Naive thymus-derived CD4-positive, alpha-beta T cell (primary cell): ENCODE results near the gene MUC12. TPM values are rescaled to one million over a fixed set of nuclear protein-coding genes. Genes with fewer than 3 reads are reported as not detected.
"Not testable (repeated sequence)": the region's sequence is repeated elsewhere in the genome, so short reads cannot be mapped to it uniquely, and the experiment has no call there.

Experiments used
- ATAC-seq: fragments of 150-1000 bp; cut with Tn5 transposase; 2 replicates; pipeline ENCODE4 v1.10.0; 2021; ENCODE audit warnings: mild to moderate bottlenecking, moderate library complexity
- CTCF ChIA-PET: fragments of 350-600 bp; sonication (Branson Sonifier 250); formaldehyde crosslinking; loops from one replicate; lab custom pipeline; 2021; ENCODE audit warnings: antibody characterized with exemption; lab: Charles Lee
- POLR2A ChIA-PET: fragments of 350-600 bp; sonication (Branson Sonifier 250); formaldehyde crosslinking; loops from one replicate; lab custom pipeline; 2021; ENCODE audit warnings: antibody characterized with exemption, inconsistent platforms; lab: Charles Lee
- DNase-seq, 9 donors: peaks; one replicate each; pipeline versions ENCODE4 v3.0.0 to v3.0.0-alpha.2; 2020 to 2022; ENCODE audit warnings: mixed read lengths in 1 of 9
- H3K27ac ChIP-seq: one replicate; pipeline ENCODE4 v1.7.0; 2013; ENCODE audit warnings: mild to moderate bottlenecking, low read depth, low read length, moderate library complexity
- H3K27me3 ChIP-seq, 2 donors: one replicate each; pipeline ENCODE4 v1.7.0; 2013; ENCODE audit warnings: low read length in 2 of 2, mild to moderate bottlenecking in 2 of 2, moderate library complexity in 2 of 2; ENCODE audit not compliant: control insufficient read depth in 2 of 2, insufficient read depth in 2 of 2
- H3K36me3 ChIP-seq, 3 experiments: 1 replicate in 2 of 3; 2 replicates in 1 of 3; pipeline ENCODE4 v1.7.0; 2013; ENCODE audit warnings: low read length in 3 of 3, mild to moderate bottlenecking in 3 of 3, moderate library complexity in 1 of 3; ENCODE audit not compliant: insufficient read depth in 3 of 3, control insufficient read depth in 2 of 3
- H3K4me1 ChIP-seq, 2 donors: one replicate each; pipeline ENCODE4 v1.7.0; 2013; ENCODE audit warnings: low read length in 2 of 2, mild to moderate bottlenecking in 2 of 2, moderate library complexity in 1 of 2; ENCODE audit not compliant: control insufficient read depth in 2 of 2, insufficient read depth in 2 of 2
- H3K4me3 ChIP-seq: 2 replicates; pipeline ENCODE4 v1.7.0; 2013; ENCODE audit warnings: mild to moderate bottlenecking, low read length
- H3K9me3 ChIP-seq, 3 experiments: 1 replicate in 2 of 3; 2 replicates in 1 of 3; pipeline ENCODE4 v1.7.0; 2013; ENCODE audit warnings: low read length in 3 of 3; ENCODE audit not compliant: control insufficient read depth in 2 of 3
- H3K27ac Mint-ChIP-seq, 9 donors: one replicate each; pipeline ENCODE4 v1.8.0; 2020 to 2022; ENCODE audit warnings: mixed read lengths in 9 of 9, mild to moderate bottlenecking in 8 of 9, moderate library complexity in 5 of 9, inconsistent platforms in 2 of 9
- H3K27me3 Mint-ChIP-seq, 5 donors: one replicate each; pipeline ENCODE4 v1.8.0; 2021 to 2022; ENCODE audit warnings: mixed read lengths in 5 of 5, mild to moderate bottlenecking in 1 of 5
- H3K36me3 Mint-ChIP-seq, 5 donors: one replicate each; pipeline ENCODE4 v1.8.0; 2020 to 2022; ENCODE audit warnings: mixed read lengths in 5 of 5, mild to moderate bottlenecking in 3 of 5, inconsistent platforms in 1 of 5
- H3K4me1 Mint-ChIP-seq, 7 donors: one replicate each; pipeline ENCODE4 v1.8.0; 2020 to 2022; ENCODE audit warnings: mixed read lengths in 7 of 7, mild to moderate bottlenecking in 3 of 7, inconsistent platforms in 1 of 7
- H3K4me3 Mint-ChIP-seq, 10 donors: one replicate each; pipeline ENCODE4 v1.8.0; 2020 to 2022; ENCODE audit warnings: mild to moderate bottlenecking in 10 of 10, mixed read lengths in 10 of 10, moderate library complexity in 6 of 10, inconsistent platforms in 2 of 10
- H3K9me3 Mint-ChIP-seq, 11 donors: one replicate each; pipeline ENCODE4 v1.8.0; 2020 to 2022; ENCODE audit warnings: mixed read lengths in 11 of 11, mild to moderate bottlenecking in 4 of 11, inconsistent platforms in 1 of 11, moderate library complexity in 1 of 11
- intact Hi-C, 2 donors: fragments of 100-400 bp; cut with micrococcal nuclease; formaldehyde crosslinking; loops; one replicate each; pipeline ENCODE4 v1.15.1; 2023
- polyA plus RNA-seq, 2 donors: library from polyadenylated mRNA; unstranded; fragments of 300-500 nt; fragmentation: Illumina TruSeq; gene quantifications; one replicate each; pipeline ENCODE4 v1.2.3, GENCODE V29; 2021
- total RNA-seq, 6 experiments: library from RNA in 5 of 6; stranded (reverse) in 5 of 6; gene quantifications; 1 replicate in 5 of 6; 2 replicates in 1 of 6; pipeline ENCODE4 v1.2.3 and lab custom pipeline; 2021 to 2026

The MUC12 gene
- total and polyA plus RNA-seq, 7 experiments from 2014 or later: not detected

DNA sequence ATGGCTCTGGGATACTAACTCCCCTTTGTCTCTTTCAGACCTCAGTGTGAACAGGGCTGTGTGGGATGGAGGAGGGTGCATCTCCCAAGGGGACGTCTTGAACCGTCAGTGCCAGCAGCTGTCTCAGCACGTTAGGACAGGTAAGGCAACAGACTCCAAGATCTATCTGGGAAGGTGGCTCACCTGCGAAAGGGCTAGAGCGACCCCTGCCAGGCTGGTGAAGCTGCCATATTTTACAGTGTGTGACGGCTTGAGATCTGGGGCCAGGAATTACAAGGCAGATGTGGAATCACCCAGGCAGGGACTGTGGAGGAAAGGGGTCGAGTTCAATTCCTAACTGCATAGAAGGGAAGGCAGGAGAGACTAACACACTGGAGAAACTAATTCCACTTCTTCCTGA lies 61.7 kb downstream of the MUC12 start:
- no peaks in the 10 kb centered on the region for H3K9me3 Mint-ChIP-seq
- H3K4me3 ChIP-seq: no peak overlapping the region
- DNase-seq (no peak), ATAC-seq (no peak)
- ChIA-PET POLR2A (no interaction called here), CTCF (no interaction called here)
- H3K4me1 ChIP-seq: no peaks in the 10 kb centered on the region
- H3K27ac ChIP-seq: no peak overlapping the region
- intact Hi-C loops: no loop called here
- no peaks in the 10 kb centered on the region for H3K27me3 ChIP-seq
- no peak overlapping the region for H3K4me3 Mint-ChIP-seq
- H3K27me3 Mint-ChIP-seq: peaks cover 0 to 13% (median 6%) of the 10 kb centered on the region in 5 donors
- no peaks in the 10 kb centered on the region for H3K36me3 Mint-ChIP-seq
- no peaks in the 10 kb centered on the region for H3K4me1 Mint-ChIP-seq
- H3K27ac Mint-ChIP-seq: no peak overlapping the region
- no peaks in the 10 kb centered on the region for H3K36me3 ChIP-seq
- H3K9me3 ChIP-seq: no peaks in the 10 kb centered on the region

DNA sequence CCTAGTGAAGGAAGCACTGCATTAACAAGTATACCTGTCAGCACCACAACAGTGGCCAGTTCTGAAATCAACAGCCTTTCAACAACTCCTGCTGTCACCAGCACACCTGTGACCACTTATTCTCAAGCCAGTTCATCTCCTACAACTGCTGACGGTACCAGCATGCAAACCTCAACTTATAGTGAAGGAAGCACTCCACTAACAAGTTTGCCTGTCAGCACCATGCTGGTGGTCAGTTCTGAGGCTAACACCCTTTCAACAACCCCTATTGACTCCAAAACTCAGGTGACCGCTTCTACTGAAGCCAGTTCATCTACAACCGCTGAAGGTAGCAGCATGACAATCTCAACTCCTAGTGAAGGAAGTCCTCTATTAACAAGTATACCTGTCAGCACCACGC lies 66.6 kb downstream of the MUC12 start:
- Mint-ChIP-seq H3K4me3 (no peak overlapping the region), H3K36me3 (no peaks in the 10 kb centered on the region), H3K9me3 (peaks cover 0 to 2% (median 0%) of the 10 kb centered on the region in 11 donors), H3K4me1 (no peaks in the 10 kb centered on the region), H3K27me3 (peaks cover 0 to 7% (median 3%) of the 10 kb centered on the region in 5 donors), H3K27ac (no peak overlapping the region)
- intact Hi-C loops: no loop called here
- H3K4me3 ChIP-seq: no peak overlapping the region
- no peaks in the 10 kb centered on the region for H3K9me3 ChIP-seq
- ATAC-seq (no peak), DNase-seq (no peak)
- H3K27ac ChIP-seq: no peak overlapping the region
- POLR2A ChIA-PET: no interaction called here
- no peaks in the 10 kb centered on the region for H3K4me1 ChIP-seq
- H3K27me3 ChIP-seq: no peaks in the 10 kb centered on the region
- CTCF ChIA-PET: no interaction called here
- no peaks in the 10 kb centered on the region for H3K36me3 ChIP-seq

DNA sequence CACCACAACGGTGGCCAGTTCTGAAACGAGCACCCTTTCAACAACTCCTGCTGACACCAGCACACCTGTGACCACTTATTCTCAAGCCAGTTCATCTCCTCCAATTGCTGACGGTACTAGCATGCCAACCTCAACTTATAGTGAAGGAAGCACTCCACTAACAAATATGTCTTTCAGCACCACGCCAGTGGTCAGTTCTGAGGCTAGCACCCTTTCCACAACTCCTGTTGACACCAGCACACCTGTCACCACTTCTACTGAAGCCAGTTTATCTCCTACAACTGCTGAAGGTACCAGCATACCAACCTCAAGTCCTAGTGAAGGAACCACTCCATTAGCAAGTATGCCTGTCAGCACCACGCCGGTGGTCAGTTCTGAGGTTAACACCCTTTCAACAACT lies 71.9 kb downstream of the MUC12 start:
- H3K36me3 ChIP-seq, POLR2A ChIA-PET, H3K27ac Mint-ChIP-seq, H3K9me3 ChIP-seq, H3K36me3 Mint-ChIP-seq, DNase-seq, H3K4me3 ChIP-seq, CTCF ChIA-PET, H3K4me1 ChIP-seq, ATAC-seq, H3K4me3 Mint-ChIP-seq, intact Hi-C loops, H3K4me1 Mint-ChIP-seq, H3K27me3 ChIP-seq, H3K27ac ChIP-seq: not testable (repeated sequence)
- peaks cover under 1 to 11% (median 8%) of the 10 kb centered on the region in 5 donors for H3K27me3 Mint-ChIP-seq
- peaks cover 0 to 11% (median 3%) of the 10 kb centered on the region in 11 donors for H3K9me3 Mint-ChIP-seq

DNA sequence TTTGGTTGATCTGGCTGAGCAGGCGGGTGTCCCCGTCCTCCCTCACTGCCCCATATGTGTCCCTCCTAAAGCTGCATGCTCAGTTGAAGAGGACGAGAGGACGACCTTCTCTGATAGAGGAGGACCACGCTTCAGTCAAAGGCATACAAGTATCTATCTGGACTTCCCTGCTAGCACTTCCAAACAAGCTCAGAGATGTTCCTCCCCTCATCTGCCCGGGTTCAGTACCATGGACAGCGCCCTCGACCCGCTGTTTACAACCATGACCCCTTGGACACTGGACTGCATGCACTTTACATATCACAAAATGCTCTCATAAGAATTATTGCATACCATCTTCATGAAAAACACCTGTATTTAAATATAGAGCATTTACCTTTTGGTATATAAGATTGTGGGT lies 89.0 kb downstream of the MUC12 start:
- intact Hi-C loops: no loop called here
- Histone ChIP-seq H3K36me3 (no peaks in the 10 kb centered on the region), H3K27ac (no peak overlapping the region), H3K4me3 (no peak overlapping the region), H3K27me3 (no peaks in the 10 kb centered on the region), H3K4me1 (no peaks in the 10 kb centered on the region), H3K9me3 (no peaks in the 10 kb centered on the region)
- no peaks in the 10 kb centered on the region for H3K36me3 Mint-ChIP-seq
- H3K9me3 Mint-ChIP-seq: peaks cover 0 to 2% (median 0%) of the 10 kb centered on the region in 11 donors
- no peak overlapping the region for H3K27ac Mint-ChIP-seq
- peaks cover 34 to 65% (median 57%) of the 10 kb centered on the region in 5 donors for H3K27me3 Mint-ChIP-seq
- no peak overlapping the region for H3K4me3 Mint-ChIP-seq
- ATAC-seq (no peak), DNase-seq (peak in 8 of 9 donors; percentile 13 to 71 (median 28))
- ChIA-PET CTCF (interaction anchor here (0.6 to 1.4 kb wide), 9 partner anchors 13 to 353 kb away, joined by 3 to 7 read pairs (median 4); no protein-coding TSS in a partner anchor), POLR2A (no interaction called here)
- H3K4me1 Mint-ChIP-seq: peaks cover 0 to 5% (median 0%) of the 10 kb centered on the region in 7 donors

DNA sequence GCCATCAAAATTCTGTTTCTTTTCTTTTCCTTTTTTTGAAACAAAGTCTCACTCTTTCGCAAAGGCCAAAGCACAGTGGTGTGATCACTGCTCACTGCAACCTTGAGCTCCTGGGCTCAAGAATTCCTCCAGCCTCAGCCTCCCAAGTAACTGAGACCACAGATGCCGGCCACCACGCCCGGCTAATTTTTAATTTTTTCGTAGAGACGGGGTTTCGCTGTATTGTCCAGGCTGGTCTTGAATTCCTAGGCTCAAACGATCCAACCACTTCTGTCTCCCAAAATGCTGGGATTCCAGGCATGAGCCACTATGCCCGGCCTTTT lies 90.2 kb downstream of the MUC12 start:
- intact Hi-C loops: loop anchor here (1.0 kb wide), 6 partner anchors 18 to 354 kb away; partner anchors contain the start of gene SLC12A9 (in 1 of the 2)
- H3K4me1 ChIP-seq: no peaks in the 10 kb centered on the region
- peaks cover 0 to 4% (median 0%) of the 10 kb centered on the region in 11 donors for H3K9me3 Mint-ChIP-seq
- no peak for ATAC-seq
- peaks cover 0 to 5% (median 0%) of the 10 kb centered on the region in 7 donors for H3K4me1 Mint-ChIP-seq
- no peak for DNase-seq
- no peak overlapping the region for H3K4me3 Mint-ChIP-seq
- ChIA-PET CTCF (interaction anchor here (0.6 to 1.2 kb wide), 3 partner anchors 17 to 258 kb away, joined by 3 to 5 read pairs (median 3); partner anchors contain the start of gene UFSP1), POLR2A (no interaction called here)
- H3K27ac Mint-ChIP-seq: peak overlapping the region in 2 of 9 donors; percentile 11 to 52
- H3K36me3 Mint-ChIP-seq: no peaks in the 10 kb centered on the region
- H3K36me3 ChIP-seq: no peaks in the 10 kb centered on the region
- H3K9me3 ChIP-seq: no peaks in the 10 kb centered on the region
- H3K27ac ChIP-seq: no peak overlapping the region
- no peaks in the 10 kb centered on the region for H3K27me3 ChIP-seq
- H3K4me3 ChIP-seq: no peak overlapping the region
- peaks cover 35 to 69% (median 62%) of the 10 kb centered on the region in 5 donors for H3K27me3 Mint-ChIP-seq

DNA sequence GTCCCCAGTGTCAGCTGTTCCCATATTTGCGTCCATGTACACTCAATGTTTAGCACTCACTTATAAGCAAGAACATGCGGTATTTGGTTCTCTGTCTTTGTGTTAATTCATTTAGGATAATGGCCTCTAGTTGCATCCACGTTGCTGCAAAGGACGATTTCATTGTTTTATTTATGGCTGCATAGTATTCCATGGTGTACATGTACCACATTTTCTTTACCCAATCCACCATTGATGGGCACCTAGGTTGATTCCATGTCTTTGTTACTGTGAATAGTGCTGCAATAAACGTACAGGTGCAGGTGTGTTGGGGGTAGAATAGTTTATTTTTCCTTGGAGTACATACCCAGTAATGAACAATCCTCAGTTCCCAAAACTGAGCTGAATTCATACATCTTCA lies 91.6 kb downstream of the MUC12 start:
- CTCF ChIA-PET: interaction anchor here (0.7 kb wide), 1 partner anchor 477 kb away, joined by 10 read pairs; no protein-coding TSS in a partner anchor
- H3K4me3 ChIP-seq: no peak overlapping the region
- H3K36me3 Mint-ChIP-seq: no peaks in the 10 kb centered on the region
- no peaks in the 10 kb centered on the region for H3K9me3 ChIP-seq
- H3K4me1 ChIP-seq: no peaks in the 10 kb centered on the region
- H3K9me3 Mint-ChIP-seq: peaks cover 0 to 4% (median 0%) of the 10 kb centered on the region in 11 donors
- H3K4me3 Mint-ChIP-seq: no peak overlapping the region
- ATAC-seq (no peak), DNase-seq (no peak)
- peaks cover 0 to 5% (median 0%) of the 10 kb centered on the region in 7 donors for H3K4me1 Mint-ChIP-seq
- H3K27me3 ChIP-seq: no peaks in the 10 kb centered on the region
- no peak overlapping the region for H3K27ac Mint-ChIP-seq
- POLR2A ChIA-PET: no interaction called here
- peaks cover 30 to 68% (median 63%) of the 10 kb centered on the region in 5 donors for H3K27me3 Mint-ChIP-seq
- H3K36me3 ChIP-seq: no peaks in the 10 kb centered on the region
- H3K27ac ChIP-seq: no peak overlapping the region
- intact Hi-C loops: no loop called here

DNA sequence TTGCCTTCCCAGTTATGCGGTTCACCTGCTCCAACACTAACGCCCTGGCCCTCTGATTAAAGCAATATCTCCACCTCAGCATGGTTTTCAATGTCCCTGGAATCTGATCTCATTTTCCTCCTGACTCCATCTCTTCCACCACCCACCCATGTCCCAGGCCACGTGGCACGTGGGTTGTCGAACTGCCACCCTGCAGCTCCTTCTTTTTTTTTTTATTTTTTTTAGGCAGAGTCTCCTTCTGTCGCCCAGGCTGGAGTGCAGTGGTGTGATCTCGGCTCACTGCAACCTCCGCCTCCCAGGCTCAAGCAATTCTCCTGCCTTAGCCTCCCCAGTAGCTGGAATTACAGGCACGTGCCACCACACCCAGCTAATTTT lies 94.8 kb downstream of the MUC12 start:
- H3K27ac Mint-ChIP-seq, POLR2A ChIA-PET: not testable (repeated sequence)

More for the DNA sequence above, 94.8 kb downstream of the MUC12 start:
- H3K36me3 Mint-ChIP-seq, H3K4me3 ChIP-seq, H3K36me3 ChIP-seq, H3K4me3 Mint-ChIP-seq, H3K4me1 ChIP-seq, intact Hi-C loops, H3K9me3 Mint-ChIP-seq, H3K9me3 ChIP-seq, H3K27ac ChIP-seq, DNase-seq, H3K27me3 ChIP-seq, ATAC-seq, H3K4me1 Mint-ChIP-seq: not testable (repeated sequence)
- CTCF ChIA-PET: interaction anchor here (0.7 kb wide), 1 partner anchor 1120 kb away, joined by 3 read pairs; no protein-coding TSS in a partner anchor
- H3K27me3 Mint-ChIP-seq: peaks cover 22 to 62% (median 47%) of the 10 kb centered on the region in 5 donors
